ENCODE measurements around the gene ATP1B1. TPM values are rescaled to one million over a fixed set of nuclear protein-coding genes. Genes with fewer than 3 reads are reported as not detected.

ATP1B1 gene
- total RNA-seq, 1 experiment from 2014 or later, result 40.7 TPM

GRCh38 chr1:169091480-169091941, 15.0 kb upstream of the ATP1B1 start (continued):
- TF ChIP-seq ZBTB43 (CRISPR knock-in tag; IDR thresholded peaks at IDR 0.05) (no peak), HMGXB4 (CRISPR knock-in tag; IDR thresholded peaks at IDR 0.05) (no peak), ZSCAN18 (CRISPR knock-in tag; IDR thresholded peaks at IDR 0.05) (no peak), RORB (CRISPR knock-in tag; IDR thresholded peaks at IDR 0.05) (no peak), MAX (CRISPR knock-in tag; IDR thresholded peaks at IDR 0.05) (no peak), JAZF1 (CRISPR knock-in tag; IDR thresholded peaks at IDR 0.05) (no peak), ZNF121 (CRISPR knock-in tag; IDR thresholded peaks at IDR 0.05) (no peak), NR3C1 (CRISPR knock-in tag; conservative IDR thresholded peaks at IDR 0.05; ENCODE audit: low read depth) (no peak), ATF3 (CRISPR knock-in tag; conservative IDR thresholded peaks at IDR 0.05) (no peak)

DNA sequence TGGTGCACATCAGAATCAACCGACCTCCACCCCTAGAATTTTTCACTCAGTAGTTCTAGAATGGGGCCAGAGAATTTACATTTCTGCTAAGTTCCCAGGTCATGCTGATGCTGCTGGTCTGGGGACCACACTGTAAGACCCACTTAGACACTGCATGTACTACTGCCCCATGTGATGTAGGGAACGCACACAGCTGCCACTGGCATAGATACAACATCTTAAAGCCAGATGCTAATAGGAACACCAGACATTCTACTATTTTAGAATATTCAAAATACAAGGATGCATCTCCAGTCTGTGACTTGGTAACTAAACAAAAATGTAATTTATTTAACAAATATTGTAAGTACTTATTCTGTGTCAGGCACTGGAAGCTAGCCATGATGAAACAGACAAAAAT, 14.1 kb upstream of the ATP1B1 start:
- peaks cover 8% of the 10 kb centered on the region for H3K9me3 Mint-ChIP-seq
- ChIA-PET CTCF (no interaction called here), POLR2A (no interaction called here)
- H3K36me3 Mint-ChIP-seq, result no peaks in the 10 kb centered on the region
- peaks cover 7% of the 10 kb centered on the region for H3K4me1 Mint-ChIP-seq
- H3K4me3 Mint-ChIP-seq, result no peak overlapping the region
- no peaks in the 10 kb centered on the region for H3K27me3 Mint-ChIP-seq (ENCODE audit: low read depth)
- ATAC-seq (no peak), DNase-seq (ENCODE audit: low spot score) (no peak)
- H3K27ac Mint-ChIP-seq, result no peak overlapping the region
- no peak for TF ChIP-seq NR1H2 (CRISPR knock-in tag; IDR thresholded peaks at IDR 0.05)
- TF ChIP-seq NFYB (CRISPR knock-in tag; conservative IDR thresholded peaks at IDR 0.05; ENCODE audit: low read depth), result no peak
- TF ChIP-seq, protein P1, sequence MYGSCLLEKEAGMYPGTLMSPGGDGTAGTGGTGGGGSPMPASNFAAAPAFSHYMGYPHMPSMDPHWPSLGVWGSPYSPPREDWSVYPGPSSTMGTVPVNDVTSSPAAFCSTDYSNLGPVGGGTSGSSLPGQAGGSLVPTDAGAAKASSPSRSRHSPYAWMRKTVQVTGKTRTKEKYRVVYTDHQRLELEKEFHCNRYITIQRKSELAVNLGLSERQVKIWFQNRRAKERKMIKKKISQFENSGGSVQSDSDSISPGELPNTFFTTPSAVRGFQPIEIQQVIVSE (CRISPR knock-in tag; IDR thresholded peaks at IDR 0.05; ENCODE audit: borderline replicate concordance), result no peak
- TF ChIP-seq GABPB1 (CRISPR knock-in tag; IDR thresholded peaks at IDR 0.05), result no peak
- no peak for TF ChIP-seq ZNF219 (CRISPR knock-in tag; IDR thresholded peaks at IDR 0.05; ENCODE audit: borderline replicate concordance)
- TF ChIP-seq ESRRA (CRISPR knock-in tag; IDR thresholded peaks at IDR 0.05; ENCODE audit: borderline replicate concordance), result no peak
- TF ChIP-seq GRHL2 (CRISPR knock-in tag; IDR thresholded peaks at IDR 0.05; ENCODE audit: insufficient replicate concordance, severe bottlenecking), result no peak
- TF ChIP-seq, protein P2, sequence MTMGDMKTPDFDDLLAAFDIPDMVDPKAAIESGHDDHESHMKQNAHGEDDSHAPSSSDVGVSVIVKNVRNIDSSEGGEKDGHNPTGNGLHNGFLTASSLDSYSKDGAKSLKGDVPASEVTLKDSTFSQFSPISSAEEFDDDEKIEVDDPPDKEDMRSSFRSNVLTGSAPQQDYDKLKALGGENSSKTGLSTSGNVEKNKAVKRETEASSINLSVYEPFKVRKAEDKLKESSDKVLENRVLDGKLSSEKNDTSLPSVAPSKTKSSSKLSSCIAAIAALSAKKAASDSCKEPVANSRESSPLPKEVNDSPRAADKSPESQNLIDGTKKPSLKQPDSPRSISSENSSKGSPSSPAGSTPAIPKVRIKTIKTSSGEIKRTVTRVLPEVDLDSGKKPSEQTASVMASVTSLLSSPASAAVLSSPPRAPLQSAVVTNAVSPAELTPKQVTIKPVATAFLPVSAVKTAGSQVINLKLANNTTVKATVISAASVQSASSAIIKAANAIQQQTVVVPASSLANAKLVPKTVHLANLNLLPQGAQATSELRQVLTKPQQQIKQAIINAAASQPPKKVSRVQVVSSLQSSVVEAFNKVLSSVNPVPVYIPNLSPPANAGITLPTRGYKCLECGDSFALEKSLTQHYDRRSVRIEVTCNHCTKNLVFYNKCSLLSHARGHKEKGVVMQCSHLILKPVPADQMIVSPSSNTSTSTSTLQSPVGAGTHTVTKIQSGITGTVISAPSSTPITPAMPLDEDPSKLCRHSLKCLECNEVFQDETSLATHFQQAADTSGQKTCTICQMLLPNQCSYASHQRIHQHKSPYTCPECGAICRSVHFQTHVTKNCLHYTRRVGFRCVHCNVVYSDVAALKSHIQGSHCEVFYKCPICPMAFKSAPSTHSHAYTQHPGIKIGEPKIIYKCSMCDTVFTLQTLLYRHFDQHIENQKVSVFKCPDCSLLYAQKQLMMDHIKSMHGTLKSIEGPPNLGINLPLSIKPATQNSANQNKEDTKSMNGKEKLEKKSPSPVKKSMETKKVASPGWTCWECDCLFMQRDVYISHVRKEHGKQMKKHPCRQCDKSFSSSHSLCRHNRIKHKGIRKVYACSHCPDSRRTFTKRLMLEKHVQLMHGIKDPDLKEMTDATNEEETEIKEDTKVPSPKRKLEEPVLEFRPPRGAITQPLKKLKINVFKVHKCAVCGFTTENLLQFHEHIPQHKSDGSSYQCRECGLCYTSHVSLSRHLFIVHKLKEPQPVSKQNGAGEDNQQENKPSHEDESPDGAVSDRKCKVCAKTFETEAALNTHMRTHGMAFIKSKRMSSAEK (CRISPR knock-in tag; IDR thresholded peaks at IDR 0.05; ENCODE audit: borderline replicate concordance), result no peak
- no peak for TF ChIP-seq JUN (CRISPR knock-in tag; IDR thresholded peaks at IDR 0.05)
- TF ChIP-seq, protein P3, sequence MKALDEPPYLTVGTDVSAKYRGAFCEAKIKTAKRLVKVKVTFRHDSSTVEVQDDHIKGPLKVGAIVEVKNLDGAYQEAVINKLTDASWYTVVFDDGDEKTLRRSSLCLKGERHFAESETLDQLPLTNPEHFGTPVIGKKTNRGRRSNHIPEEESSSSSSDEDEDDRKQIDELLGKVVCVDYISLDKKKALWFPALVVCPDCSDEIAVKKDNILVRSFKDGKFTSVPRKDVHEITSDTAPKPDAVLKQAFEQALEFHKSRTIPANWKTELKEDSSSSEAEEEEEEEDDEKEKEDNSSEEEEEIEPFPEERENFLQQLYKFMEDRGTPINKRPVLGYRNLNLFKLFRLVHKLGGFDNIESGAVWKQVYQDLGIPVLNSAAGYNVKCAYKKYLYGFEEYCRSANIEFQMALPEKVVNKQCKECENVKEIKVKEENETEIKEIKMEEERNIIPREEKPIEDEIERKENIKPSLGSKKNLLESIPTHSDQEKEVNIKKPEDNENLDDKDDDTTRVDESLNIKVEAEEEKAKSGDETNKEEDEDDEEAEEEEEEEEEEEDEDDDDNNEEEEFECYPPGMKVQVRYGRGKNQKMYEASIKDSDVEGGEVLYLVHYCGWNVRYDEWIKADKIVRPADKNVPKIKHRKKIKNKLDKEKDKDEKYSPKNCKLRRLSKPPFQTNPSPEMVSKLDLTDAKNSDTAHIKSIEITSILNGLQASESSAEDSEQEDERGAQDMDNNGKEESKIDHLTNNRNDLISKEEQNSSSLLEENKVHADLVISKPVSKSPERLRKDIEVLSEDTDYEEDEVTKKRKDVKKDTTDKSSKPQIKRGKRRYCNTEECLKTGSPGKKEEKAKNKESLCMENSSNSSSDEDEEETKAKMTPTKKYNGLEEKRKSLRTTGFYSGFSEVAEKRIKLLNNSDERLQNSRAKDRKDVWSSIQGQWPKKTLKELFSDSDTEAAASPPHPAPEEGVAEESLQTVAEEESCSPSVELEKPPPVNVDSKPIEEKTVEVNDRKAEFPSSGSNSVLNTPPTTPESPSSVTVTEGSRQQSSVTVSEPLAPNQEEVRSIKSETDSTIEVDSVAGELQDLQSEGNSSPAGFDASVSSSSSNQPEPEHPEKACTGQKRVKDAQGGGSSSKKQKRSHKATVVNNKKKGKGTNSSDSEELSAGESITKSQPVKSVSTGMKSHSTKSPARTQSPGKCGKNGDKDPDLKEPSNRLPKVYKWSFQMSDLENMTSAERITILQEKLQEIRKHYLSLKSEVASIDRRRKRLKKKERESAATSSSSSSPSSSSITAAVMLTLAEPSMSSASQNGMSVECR (CRISPR knock-in tag; IDR thresholded peaks at IDR 0.05; ENCODE audit: borderline replicate concordance), result no peak
- TF ChIP-seq PRRX2 (CRISPR knock-in tag; IDR thresholded peaks at IDR 0.05), result no peak
- no peak for TF ChIP-seq ZNF263 (CRISPR knock-in tag; IDR thresholded peaks at IDR 0.05; ENCODE audit: low read depth)

Measured in WTC11 (cell line).